CD4-positive, alpha-beta memory T cell (primary cell): ENCODE measurements around the gene EME2. TPM values are rescaled to one million over a fixed set of nuclear protein-coding genes. Genes with fewer than 3 reads are reported as not detected.

Experiments used
- CTCF ChIA-PET: fragments of 350-600 bp; sonication (Branson Sonifier 250); formaldehyde crosslinking; loops from one replicate; lab custom pipeline; 2021; ENCODE audit warnings: inconsistent platforms; ENCODE audit not compliant: partially characterized antibody; lab: Charles Lee
- POLR2A ChIA-PET: fragments of 350-600 bp; sonication (Branson Sonifier 250); formaldehyde crosslinking; loops from one replicate; lab custom pipeline; 2021; ENCODE audit not compliant: partially characterized antibody; lab: Charles Lee
- DNase-seq, 5 donors: peaks; one replicate each; pipeline versions ENCODE4 v3.0.0 to v3.0.0-alpha.2; 2020 to 2022; ENCODE audit warnings: mixed read lengths in 1 of 5
- H3K27ac ChIP-seq: one replicate; pipeline ENCODE4 v1.7.0; 2013; ENCODE audit warnings: low read depth, low read length
- H3K27me3 ChIP-seq: 2 replicates; pipeline ENCODE4 v1.7.0; 2013; ENCODE audit warnings: mild to moderate bottlenecking, low read length, moderate library complexity; ENCODE audit not compliant: insufficient read depth
- H3K36me3 ChIP-seq: 2 replicates; pipeline ENCODE4 v1.7.0; 2013; ENCODE audit warnings: mild to moderate bottlenecking, low read length, moderate library complexity; ENCODE audit not compliant: insufficient read depth
- H3K4me1 ChIP-seq: 2 replicates; pipeline ENCODE4 v1.7.0; 2013; ENCODE audit warnings: mild to moderate bottlenecking, low read length, moderate library complexity; ENCODE audit not compliant: insufficient read depth
- H3K4me3 ChIP-seq, 2 donors: one replicate each; pipeline ENCODE4 v1.7.0; 2013; ENCODE audit warnings: low read length in 2 of 2, mild to moderate bottlenecking in 1 of 2
- H3K9me3 ChIP-seq, 2 donors: one replicate each; pipeline ENCODE4 v1.7.0; 2013; ENCODE audit warnings: low read length in 2 of 2, control low read depth in 1 of 2; ENCODE audit not compliant: control insufficient read depth in 1 of 2
- H3K27ac Mint-ChIP-seq, 7 donors: one replicate each; pipeline ENCODE4 v1.8.0; 2020 to 2021; ENCODE audit warnings: mixed read lengths in 7 of 7, mild to moderate bottlenecking in 6 of 7, inconsistent platforms in 3 of 7, moderate library complexity in 3 of 7
- H3K27me3 Mint-ChIP-seq, 2 donors: one replicate each; pipeline ENCODE4 v1.8.0; 2020 to 2021; ENCODE audit warnings: mixed read lengths in 2 of 2
- H3K36me3 Mint-ChIP-seq, 2 donors: one replicate each; pipeline ENCODE4 v1.8.0; 2020 to 2021; ENCODE audit warnings: mixed read lengths in 2 of 2, inconsistent platforms in 1 of 2, mild to moderate bottlenecking in 1 of 2
- H3K4me1 Mint-ChIP-seq, 4 donors: one replicate each; pipeline ENCODE4 v1.8.0; 2020 to 2021; ENCODE audit warnings: mixed read lengths in 4 of 4, mild to moderate bottlenecking in 1 of 4
- H3K4me3 Mint-ChIP-seq, 8 donors: one replicate each; pipeline ENCODE4 v1.8.0; 2020 to 2021; ENCODE audit warnings: mixed read lengths in 8 of 8, mild to moderate bottlenecking in 7 of 8, moderate library complexity in 6 of 8, inconsistent platforms in 3 of 8
- H3K9me3 Mint-ChIP-seq, 8 donors: one replicate each; pipeline ENCODE4 v1.8.0; 2020 to 2021; ENCODE audit warnings: mixed read lengths in 8 of 8, mild to moderate bottlenecking in 5 of 8, inconsistent platforms in 3 of 8, moderate library complexity in 1 of 8
- intact Hi-C: fragments of 100-400 bp; cut with micrococcal nuclease; formaldehyde crosslinking; loops from one replicate; pipeline ENCODE4 v1.15.1; 2023
- microRNA-seq: library from miRNA; unstranded; fragments of <30 nt; microRNA quantifications from one replicate; pipeline ENCODE4 v1.2.0, GENCODE V29; 2021; ENCODE audit warnings: borderline replicate concordance, borderline number of aligned reads, borderline microRNAs expressed, mixed read lengths
- polyA plus RNA-seq, 2 donors: library from polyadenylated mRNA; unstranded; fragments of 300-500 nt; fragmentation: Illumina TruSeq; gene quantifications; one replicate each; pipeline ENCODE4 v1.2.3, GENCODE V29; 2021
- total RNA-seq, 2 experiments: library from RNA; stranded (reverse); gene quantifications; one replicate each; pipeline ENCODE4 v1.2.3, GENCODE V29; 2021

Gene EME2
- total and polyA plus RNA-seq, 4 experiments from 2014 or later, result 0.30 to 33.1 (median 17.2) TPM

- ChIA-PET POLR2A (interaction anchor here (0.6 to 2.6 kb wide), 10 partner anchors 10 to 1393 kb away, joined by 3 to 43 read pairs (median 3); partner anchors contain the start of genes EME2, MAPK8IP3, MRPS34 and MSRB1), CTCF (no interaction called here)
- DNase-seq, result no peak
- Mint-ChIP-seq H3K27ac (peak overlapping the region; percentile 83 to 94 (median 92)), H3K4me3 (peak overlapping the region; percentile 82 to 87 (median 86)), H3K36me3 (peaks cover 0 to 6% of the 10 kb centered on the region in 2 donors), H3K27me3 (no peaks in the 10 kb centered on the region), H3K9me3 (peaks cover 0 to 2% (median 0%) of the 10 kb centered on the region in 8 donors), H3K4me1 (peaks cover 15 to 53% (median 34%) of the 10 kb centered on the region in 4 donors)
- Histone ChIP-seq H3K4me3 (peak overlapping the region; percentile 52 to 78), H3K27ac (peak overlapping the region; percentile 73), H3K4me1 (peaks cover 43% of the 10 kb centered on the region), H3K9me3 (no peaks in the 10 kb centered on the region), H3K36me3 (peaks cover 21% of the 10 kb centered on the region), H3K27me3 (no peaks in the 10 kb centered on the region)
- intact Hi-C loops, result no loop called here
Observed at GRCh38 chr16:1825381-1825863, 52.8 kb downstream of the EME2 start.

Small RNA genes lying within 50 kb of the gene (microRNA-seq; reads per million reads assigned to microRNA genes)
- gene MIR3177, result 0.96 reads per million

Other genes starting within 250 kb of the EME2 start
- gene TMEM204, start 239.1 kb upstream of the EME2 start, total RNA-seq, result 100 to 1,000 TPM; 124 to 125 TPM
- 10 to 100 TPM; 95.9 to 97.1 TPM for gene TMEM204, start 239.1 kb upstream of the EME2 start, polyA plus RNA-seq
- gene IFT140, start 160.7 kb upstream of the EME2 start, total RNA-seq, result 1 to 10 TPM; 5.5 to 7.3 TPM
- gene IFT140, start 160.7 kb upstream of the EME2 start, polyA plus RNA-seq, result 1 to 10 TPM; 3.3 to 3.8 TPM
- 10 to 100 TPM; 27.3 to 33.8 TPM for gene CRAMP1, start 160.4 kb upstream of the EME2 start, total RNA-seq
- 1 to 10 TPM in 1 of 2 donors, under 1 TPM in 1; 0.55 to 5.1 TPM for gene CRAMP1, start 160.4 kb upstream of the EME2 start, polyA plus RNA-seq
- 10 to 100 TPM; 38.1 to 43.1 TPM for gene JPT2, start 94.5 kb upstream of the EME2 start, total RNA-seq
- gene JPT2, start 94.5 kb upstream of the EME2 start, polyA plus RNA-seq, result 10 to 100 TPM in 1 of 2 donors, 1 to 10 TPM in 1; 4.8 to 10.7 TPM
- gene MAPK8IP3, start 66.6 kb upstream of the EME2 start, total RNA-seq, result 100 to 1,000 TPM; 238 to 248 TPM
- gene MAPK8IP3, start 66.6 kb upstream of the EME2 start, polyA plus RNA-seq, result 1 to 10 TPM in 1 of 2 donors, under 1 TPM in 1; 0.86 to 4.6 TPM
- 10 to 100 TPM; 84.2 to 88.6 TPM for gene NME3, start 1.3 kb upstream of the EME2 start, total RNA-seq
- gene NME3, start 1.3 kb upstream of the EME2 start, polyA plus RNA-seq, result 10 to 100 TPM; 64.1 to 70.4 TPM
- 10 to 100 TPM; 57.6 to 67.3 TPM for gene MRPS34, start 324 bp downstream of the EME2 start, total RNA-seq
- gene MRPS34, start 324 bp downstream of the EME2 start, polyA plus RNA-seq, result 100 to 1,000 TPM; 138 to 151 TPM
- 100 to 1,000 TPM; 133 to 144 TPM for gene SPSB3, start 9.8 kb downstream of the EME2 start, total RNA-seq
- 10 to 100 TPM; 56.6 to 72.9 TPM for gene SPSB3, start 9.8 kb downstream of the EME2 start, polyA plus RNA-seq
- 10 to 100 TPM; 55.9 to 59.4 TPM for gene NUBP2, start 10.2 kb downstream of the EME2 start, total RNA-seq
- gene NUBP2, start 10.2 kb downstream of the EME2 start, polyA plus RNA-seq, result 10 to 100 TPM; 77.6 to 98.9 TPM
- gene IGFALS, start 20.9 kb downstream of the EME2 start, total RNA-seq, result under 1 TPM; 0.29 to 0.36 TPM
- gene IGFALS, start 20.9 kb downstream of the EME2 start, polyA plus RNA-seq, result not detected
- 10 to 100 TPM; 73.7 to 77.8 TPM for gene HAGH, start 54.0 kb downstream of the EME2 start, total RNA-seq
- gene HAGH, start 54.0 kb downstream of the EME2 start, polyA plus RNA-seq, result 10 to 100 TPM; 54.3 to 63.2 TPM
- gene FAHD1, start 54.4 kb downstream of the EME2 start, total RNA-seq, result 1 to 10 TPM; 7.8 to 9.6 TPM
- 10 to 100 TPM; 22.3 to 23.2 TPM for gene FAHD1, start 54.4 kb downstream of the EME2 start, polyA plus RNA-seq
- gene MEIOB, start 99.4 kb downstream of the EME2 start, total RNA-seq, result not detected
- gene MEIOB, start 99.4 kb downstream of the EME2 start, polyA plus RNA-seq, result not detected
- not detected for gene HS3ST6, start 145.6 kb downstream of the EME2 start, total RNA-seq
- gene HS3ST6, start 145.6 kb downstream of the EME2 start, polyA plus RNA-seq, result not detected
- gene MSRB1, start 170.4 kb downstream of the EME2 start, total RNA-seq, result 10 to 100 TPM in 1 of 2 experiments, 1 to 10 TPM in 1; 9.3 to 10.6 TPM
- 10 to 100 TPM; 20.4 to 30.5 TPM for gene MSRB1, start 170.4 kb downstream of the EME2 start, polyA plus RNA-seq
- not detected for gene RPL3L, start 181.9 kb downstream of the EME2 start, total RNA-seq
- not detected for gene RPL3L, start 181.9 kb downstream of the EME2 start, polyA plus RNA-seq
- 10 to 100 TPM; 76.5 to 86.2 TPM for gene NDUFB10, start 186.7 kb downstream of the EME2 start, total RNA-seq
- gene NDUFB10, start 186.7 kb downstream of the EME2 start, polyA plus RNA-seq, result 100 to 1,000 TPM; 205 to 223 TPM
- gene RPS2, start 192.0 kb downstream of the EME2 start, total RNA-seq, result 1,000 to 10,000 TPM; 2,828 to 2,894 TPM
- 1,000 to 10,000 TPM; 6,382 to 6,826 TPM for gene RPS2, start 192.0 kb downstream of the EME2 start, polyA plus RNA-seq
- not detected for gene RNF151, start 194.0 kb downstream of the EME2 start, total RNA-seq
- not detected for gene RNF151, start 194.0 kb downstream of the EME2 start, polyA plus RNA-seq
- 10 to 100 TPM; 33.2 to 35.0 TPM for gene TBL3, start 199.2 kb downstream of the EME2 start, total RNA-seq
- gene TBL3, start 199.2 kb downstream of the EME2 start, polyA plus RNA-seq, result 10 to 100 TPM; 44.1 to 47.6 TPM
- gene NOXO1, start 208.7 kb downstream of the EME2 start, total RNA-seq, result under 1 TPM; 0.47 to 0.84 TPM
- under 1 TPM; 0.50 to 0.54 TPM for gene NOXO1, start 208.7 kb downstream of the EME2 start, polyA plus RNA-seq
- gene GFER, start 211.4 kb downstream of the EME2 start, total RNA-seq, result 10 to 100 TPM; 19.6 to 22.6 TPM
- gene GFER, start 211.4 kb downstream of the EME2 start, polyA plus RNA-seq, result 10 to 100 TPM; 32.2 to 35.7 TPM
- gene SYNGR3, start 217.2 kb downstream of the EME2 start, total RNA-seq, result 1 to 10 TPM; 1.6 TPM
- 1 to 10 TPM in 1 of 2 donors, under 1 TPM in 1; 0.50 to 2.2 TPM for gene SYNGR3, start 217.2 kb downstream of the EME2 start, polyA plus RNA-seq
- gene ZNF598, start 237.0 kb downstream of the EME2 start, total RNA-seq, result 10 to 100 TPM; 48.5 to 49.8 TPM
- 10 to 100 TPM in 1 of 2 donors, 1 to 10 TPM in 1; 3.1 to 10.0 TPM for gene ZNF598, start 237.0 kb downstream of the EME2 start, polyA plus RNA-seq
- not detected for gene NPW, start 247.0 kb downstream of the EME2 start, total RNA-seq
- gene NPW, start 247.0 kb downstream of the EME2 start, polyA plus RNA-seq, result not detected